ENCODE results near the gene SLC7A4.
"Not testable (repeated sequence)": the region's sequence is repeated elsewhere in the genome, so short reads cannot be mapped to it uniquely, and the experiment has no call there.

Gene SLC7A4

GRCh38 chr22:21064917-21065864 lies 32.8 kb upstream of the SLC7A4 start:
- DNase-seq (ENCODE audit: low spot score), result no peak
- no peak for FAIRE-seq

- not testable (repeated sequence) for DNase-seq (ENCODE audit: low spot score); FAIRE-seq
Measured at GRCh38 chr22:21064425-21064824, 32.1 kb upstream of the SLC7A4 start.

- not testable (repeated sequence) for DNase-seq (ENCODE audit: low spot score); FAIRE-seq
Measured at GRCh38 chr22:21061660-21062321, 29.4 kb upstream of the SLC7A4 start.

- not testable (repeated sequence) for FAIRE-seq; DNase-seq (ENCODE audit: low spot score)
Measured at GRCh38 chr22:21060363-21060762, 28.0 kb upstream of the SLC7A4 start.

GRCh38 chr22:21055880-21056319 lies 23.5 kb upstream of the SLC7A4 start:
- FAIRE-seq (no peak), DNase-seq (ENCODE audit: low spot score) (no peak)

- DNase-seq (ENCODE audit: low spot score), result no peak
- no peak for FAIRE-seq
Measured at GRCh38 chr22:21055564-21055834, 23.1 kb upstream of the SLC7A4 start.

- FAIRE-seq (no peak), DNase-seq (ENCODE audit: low spot score) (no peak)
Measured at GRCh38 chr22:21054714-21055563, 22.6 kb upstream of the SLC7A4 start.

GRCh38 chr22:21054046-21054713 lies 21.8 kb upstream of the SLC7A4 start:
- no peak for FAIRE-seq

GRCh38 chr22:21052715-21053459 lies 20.5 kb upstream of the SLC7A4 start:
- no peak for FAIRE-seq
- no peak for DNase-seq (ENCODE audit: low spot score)

More at GRCh38 chr22:21054046-21054713, 21.8 kb upstream of the SLC7A4 start:
- DNase-seq (ENCODE audit: low spot score), result no peak

- FAIRE-seq (no peak), DNase-seq (ENCODE audit: low spot score) (peak; percentile 23)
Measured at GRCh38 chr22:21051831-21052400, 19.6 kb upstream of the SLC7A4 start.

- no peak for FAIRE-seq
- DNase-seq (ENCODE audit: low spot score), result no peak
Measured at GRCh38 chr22:21051145-21051830, 18.9 kb upstream of the SLC7A4 start.

- not testable (repeated sequence) for FAIRE-seq; DNase-seq (ENCODE audit: low spot score)
Measured at GRCh38 chr22:21048965-21049364, 16.6 kb upstream of the SLC7A4 start.

- not testable (repeated sequence) for DNase-seq (ENCODE audit: low spot score); FAIRE-seq
Measured at GRCh38 chr22:21048448-21048847, 16.1 kb upstream of the SLC7A4 start.

- FAIRE-seq, result no peak
- no peak for DNase-seq (ENCODE audit: low spot score)
Measured at GRCh38 chr22:21047730-21048129, 15.4 kb upstream of the SLC7A4 start.

- DNase-seq (ENCODE audit: low spot score) (no peak), FAIRE-seq (no peak)
Measured at GRCh38 chr22:21047035-21047661, 14.8 kb upstream of the SLC7A4 start.

- no peak for FAIRE-seq
- DNase-seq (ENCODE audit: low spot score), result peak; percentile 73
Measured at GRCh38 chr22:21045585-21046294, 13.4 kb upstream of the SLC7A4 start, which contains the start of gene LRRC74B. Gene LRRC74B, plus strand, starts transcription at chr22:21045946. Its CDS starts 41 bp downstream, at chr22:21045987.

GRCh38 chr22:21044931-21045584 lies 12.7 kb upstream of the SLC7A4 start:
- FAIRE-seq (no peak), DNase-seq (ENCODE audit: low spot score) (peak; percentile 11)

All from RCC 7860 (cell line).